Esophagus squamous epithelium (tissue), 4 donors: Measurements from ENCODE around the gene ADAM12.

Source experiments
- CTCF ChIP-seq, 6 experiments: fragments of 450-650 bp in 4 of 6; fragments of 200-600 bp in 2 of 6; sonication (generic) in 2 of 6; IDR thresholded peaks; one replicate each; pipeline ENCODE4 v1.5.1; 2016 to 2019; ENCODE audit warnings: antibody characterized with exemption in 6 of 6, mild to moderate bottlenecking in 4 of 6, moderate library complexity in 4 of 6
- POLR2A ChIP-seq, 4 donors: fragments of 450-650 bp; IDR thresholded peaks; one replicate each; pipeline ENCODE4 v1.6.1; 2017; ENCODE audit warnings: antibody characterized with exemption in 4 of 4, mild to moderate bottlenecking in 4 of 4, moderate library complexity in 3 of 4

GRCh38 chr10:126226205-126226604, 162.1 kb downstream of the ADAM12 start:
- no peak for TF ChIP-seq CTCF (IDR thresholded peaks at IDR 0.05)
- TF ChIP-seq POLR2A (IDR thresholded peaks at IDR 0.05), result no peak
